HL-60 (cell line): ENCODE measurements around the gene ARF1.

Experiments used
- DNase-seq, 2 experiments: peaks; one replicate each; pipeline ENCODE4 v3.0.0-alpha.2; 2010 to 2020; ENCODE audit warnings: low read depth in 1 of 2, low spot score in 1 of 2
- H3K27ac ChIP-seq: fragments of 250-450 bp; sonication (Bioruptor Pico); replicated peaks from 2 replicates; pipeline ENCODE4 v1.5.1; 2020; ENCODE audit warnings: mild to moderate bottlenecking, moderate library complexity
- H3K27me3 ChIP-seq: fragments of 250-450 bp; sonication (Bioruptor Pico); 2 replicates; pipeline ENCODE4 v1.5.1; 2021; ENCODE audit warnings: mild to moderate bottlenecking, moderate library complexity; ENCODE audit not compliant: insufficient read depth, poor library complexity, severe bottlenecking
- H3K4me3 ChIP-seq: replicated peaks from 2 replicates; pipeline ENCODE4 v1.5.1; 2011; ENCODE audit warnings: mild to moderate bottlenecking, control low read depth, low read length; ENCODE audit not compliant: insufficient read depth
- CTCF ChIP-seq: IDR thresholded peaks from one replicate; pipeline ENCODE4 v1.5.1; 2011; ENCODE audit warnings: low read length, control low read depth, inconsistent platforms; ENCODE audit not compliant: insufficient read depth
- GABPA ChIP-seq: IDR thresholded peaks from 2 replicates; pipeline ENCODE4 v1.6.1; 2012; ENCODE audit warnings: low read depth
- POLR2AphosphoS5 ChIP-seq: IDR thresholded peaks from 2 replicates; pipeline ENCODE4 v1.6.1; 2012; ENCODE audit warnings: low read depth
- REST ChIP-seq: IDR thresholded peaks from 2 replicates; pipeline ENCODE4 v1.6.1; 2012; ENCODE audit warnings: low read depth; ENCODE audit not compliant: insufficient replicate concordance
- SPI1 ChIP-seq: IDR thresholded peaks from 2 replicates; pipeline ENCODE4 v1.6.1; 2012; ENCODE audit warnings: low read depth, mild to moderate bottlenecking, borderline replicate concordance

The ARF1 gene

DNA sequence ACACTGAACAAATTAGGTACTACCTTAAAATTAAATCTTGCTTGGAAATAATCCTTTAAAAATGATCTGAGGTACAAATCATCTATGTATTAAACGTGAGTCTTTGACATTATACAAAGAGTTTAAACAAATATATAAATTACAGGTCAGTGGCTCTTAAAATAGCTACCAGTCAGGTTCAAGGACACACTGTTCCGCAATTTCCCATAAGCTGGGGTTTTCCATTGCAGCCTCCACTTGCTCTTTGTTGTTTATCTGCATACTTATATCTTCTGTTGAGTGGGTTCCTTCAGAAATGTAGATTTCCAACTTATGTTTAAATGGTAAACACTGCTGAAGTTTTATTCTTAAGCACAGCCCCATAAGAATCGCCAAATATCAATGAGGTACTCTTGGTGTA is 32.3 kb downstream of the ARF1 start:
- no peaks in the 10 kb centered on the region for H3K27me3 ChIP-seq
- H3K4me3 ChIP-seq, result no peak overlapping the region
- TF ChIP-seq REST, result no peak
- TF ChIP-seq CTCF, result no peak
- no peak for TF ChIP-seq GABPA
- TF ChIP-seq POLR2AphosphoS5, result no peak
- TF ChIP-seq SPI1, result no peak
- no peak for DNase-seq
- H3K27ac ChIP-seq, result no peak overlapping the region

GRCh38 chr1:228117335-228117734 is 34.8 kb downstream of the ARF1 start:
- DNase-seq, result no peak
- no peak overlapping the region for H3K27ac ChIP-seq
- TF ChIP-seq SPI1 (no peak), GABPA (no peak), REST (no peak), POLR2AphosphoS5 (no peak), CTCF (no peak)
- H3K27me3 ChIP-seq, result no peaks in the 10 kb centered on the region
- no peak overlapping the region for H3K4me3 ChIP-seq

GRCh38 chr1:228118040-228118439 is 35.5 kb downstream of the ARF1 start:
- no peak for TF ChIP-seq REST
- no peak for TF ChIP-seq SPI1
- no peak for TF ChIP-seq POLR2AphosphoS5
- TF ChIP-seq CTCF, result no peak
- TF ChIP-seq GABPA, result no peak

More at GRCh38 chr1:228118040-228118439, 35.5 kb downstream of the ARF1 start:
- Histone ChIP-seq H3K27me3 (no peaks in the 10 kb centered on the region), H3K4me3 (no peak overlapping the region), H3K27ac (no peak overlapping the region)
- no peak for DNase-seq
